B cell (primary cell): ENCODE measurements around the gene GGT7.

ENCODE experiments used
- CTCF ChIP-seq: fragments of 200-600 bp; IDR thresholded peaks from one replicate; pipeline ENCODE4 v1.8.0; 2022; ENCODE audit warnings: antibody characterized with exemption, mild to moderate bottlenecking
- EZH2 ChIP-seq: IDR thresholded peaks from 2 replicates; pipeline ENCODE4 v1.6.1; 2012; ENCODE audit warnings: borderline replicate concordance, low read depth, mild to moderate bottlenecking, moderate library complexity, low read length; ENCODE audit not compliant: insufficient read depth, poor library complexity, severe bottlenecking

GRCh38 chr20:34915131-34915530 lies 42.5 kb upstream of the GGT7 start:
- no peak for TF ChIP-seq CTCF
- TF ChIP-seq EZH2 = no peak
